AG20443 (cell line): ENCODE data around the gene KCNG2.

Experiments
- DNase-seq: peaks from one replicate; pipeline ENCODE4 v3.0.0; 2012; ENCODE audit warnings: low spot score, mixed read lengths

KCNG2 gene

DNA sequence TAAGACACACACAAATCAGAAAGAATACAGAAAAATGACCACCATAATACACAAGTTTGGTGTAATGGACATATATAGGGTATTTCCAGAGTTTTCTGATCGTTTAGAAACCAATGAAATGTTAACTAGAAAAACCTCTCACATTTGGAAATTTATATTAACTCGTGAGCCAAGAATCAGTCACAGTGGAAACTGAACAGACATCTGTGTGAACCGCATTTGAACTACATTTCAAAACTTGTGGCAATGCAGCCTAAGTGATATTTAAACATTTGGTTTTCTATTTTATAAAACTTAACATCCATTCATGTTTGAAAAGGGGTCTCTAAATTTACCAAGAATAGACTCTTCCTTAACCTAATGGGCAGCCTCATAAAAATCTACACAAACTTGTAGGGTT, 29.0 kb upstream of the KCNG2 start:
- no peak for DNase-seq

DNA sequence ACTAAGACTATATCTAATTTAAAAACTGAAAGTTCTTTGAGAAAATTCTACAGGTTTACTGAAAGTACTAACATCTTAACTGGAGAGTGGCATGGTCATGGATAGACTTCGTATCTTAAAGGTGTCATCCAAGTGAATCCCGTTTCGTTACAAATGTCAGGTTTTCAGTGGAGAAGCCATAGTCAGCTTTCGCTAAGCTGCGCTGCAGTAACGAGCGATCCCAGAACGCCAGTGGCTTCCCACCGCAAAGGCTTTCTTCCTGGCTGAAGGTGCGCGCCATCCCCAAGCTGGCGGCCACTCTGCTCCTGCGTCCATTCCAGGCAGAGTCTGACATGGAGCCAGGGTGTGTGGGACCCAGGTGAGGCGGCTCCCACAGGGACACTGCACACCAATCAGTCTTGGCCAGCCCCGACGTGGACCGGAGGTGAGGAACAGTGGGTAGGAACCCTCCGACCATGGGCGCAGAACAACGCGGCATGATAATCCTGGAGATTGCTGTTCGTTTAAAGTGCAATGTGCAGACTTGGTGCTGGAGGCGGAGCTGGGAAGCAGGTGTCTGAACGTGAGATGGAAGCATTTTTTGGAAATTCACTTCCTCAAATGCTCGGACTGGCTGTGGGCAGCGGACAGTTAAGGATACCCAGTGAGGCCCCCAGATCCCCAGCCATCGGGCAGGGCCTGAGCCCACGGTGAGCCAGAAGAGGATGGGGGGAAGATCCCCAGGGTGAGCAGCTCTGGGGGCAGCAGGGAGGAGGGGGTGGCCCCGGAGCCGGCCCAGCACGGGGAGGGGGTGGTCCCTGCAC, 27.8 kb upstream of the KCNG2 start:
- DNase-seq, result no peak

GRCh38 chr18:79770501-79770815, 27.3 kb upstream of the KCNG2 start:
- no peak for DNase-seq

DNA sequence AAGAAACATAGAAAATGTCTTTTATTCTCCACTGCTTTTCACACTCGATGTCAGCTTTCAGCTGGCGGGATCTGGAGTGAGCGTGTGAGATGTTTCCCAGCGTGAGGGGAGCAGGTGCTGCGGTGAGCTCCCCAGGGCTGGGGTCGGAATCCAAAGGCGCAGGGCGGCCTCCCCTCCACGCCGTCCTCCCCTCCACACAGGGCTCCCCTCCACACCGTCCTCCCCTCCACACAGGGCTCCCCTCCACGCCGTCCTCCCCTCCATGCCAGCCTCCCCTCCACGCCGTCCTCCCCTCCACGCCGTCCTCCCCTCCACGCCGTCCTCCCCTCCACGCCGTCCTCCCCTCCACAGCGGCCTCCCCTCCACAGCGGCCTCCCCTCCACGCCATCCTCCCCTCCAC, 26.9 kb upstream of the KCNG2 start:
- no peak for DNase-seq

DNA sequence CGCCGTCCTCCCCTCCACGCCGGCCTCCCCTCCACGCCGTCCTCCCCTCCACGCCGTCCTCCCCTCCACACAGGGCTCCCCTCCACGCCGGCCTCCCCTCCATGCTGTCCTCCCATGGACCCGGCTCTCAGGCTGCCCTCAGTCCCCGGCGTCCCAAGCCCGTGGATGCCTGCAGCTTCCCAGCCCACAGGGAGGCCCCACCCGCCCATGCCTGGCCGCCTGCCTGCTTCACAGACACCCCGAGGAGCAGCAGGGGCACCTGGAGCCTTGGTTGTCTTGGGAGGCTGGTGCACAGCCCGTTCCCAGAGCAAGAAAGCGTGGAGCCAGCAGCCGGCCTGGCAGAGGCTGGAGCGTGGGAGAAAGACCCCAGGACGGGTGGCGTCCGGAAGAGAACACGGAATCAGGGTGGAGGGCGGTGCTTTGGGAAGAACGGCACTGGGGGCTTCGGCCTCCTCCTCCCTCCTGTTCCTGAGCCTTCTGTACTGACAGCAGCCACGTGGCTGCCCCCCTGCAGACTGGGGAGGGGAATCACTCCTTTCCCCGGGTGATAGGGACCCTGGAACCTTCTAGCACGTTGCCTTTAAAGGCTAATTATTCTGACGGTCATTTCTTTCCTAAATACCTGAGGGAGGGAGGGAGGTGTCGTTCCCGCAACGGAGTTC, 26.2 kb upstream of the KCNG2 start:
- DNase-seq, result no peak

DNA sequence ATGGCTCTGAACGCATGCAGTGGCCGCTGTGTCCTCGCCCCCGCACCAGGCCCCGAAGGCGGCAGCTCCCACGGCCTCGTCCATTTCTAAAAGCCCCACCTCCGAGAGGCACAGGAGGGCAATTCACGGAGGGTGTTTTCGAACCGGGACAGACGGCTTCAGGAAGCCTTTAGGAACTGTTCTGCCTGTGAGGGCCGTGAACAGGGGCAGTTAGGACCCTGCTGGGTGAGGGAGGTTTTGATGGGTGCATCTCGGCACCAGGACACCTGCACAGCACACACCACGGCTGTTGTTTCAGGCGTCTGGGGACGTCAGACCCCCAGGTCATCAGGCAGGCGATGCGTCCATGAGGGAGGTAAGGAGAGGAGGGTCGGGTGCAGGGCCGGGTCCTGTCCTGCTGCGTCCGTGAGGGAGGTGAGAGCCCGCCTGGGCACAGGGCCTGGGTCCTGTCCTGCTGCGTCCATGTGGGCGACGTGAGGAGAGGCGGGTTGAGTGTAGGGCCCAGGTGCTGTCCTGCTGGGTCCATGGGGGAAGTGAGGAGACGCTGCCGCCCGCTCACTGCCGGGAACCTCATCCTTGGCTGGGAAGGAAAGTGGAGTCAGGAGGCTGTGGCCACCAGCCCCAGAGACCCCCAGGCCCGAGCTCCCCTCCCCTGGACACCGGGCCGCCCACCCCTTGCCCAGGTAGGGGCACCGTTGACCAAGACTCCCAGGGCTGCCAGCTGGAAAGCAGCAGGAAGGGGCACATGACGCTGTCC, 25.5 kb upstream of the KCNG2 start:
- DNase-seq, result no peak

GRCh38 chr18:79772865-79773696, 24.7 kb upstream of the KCNG2 start:
- DNase-seq, result no peak

DNA sequence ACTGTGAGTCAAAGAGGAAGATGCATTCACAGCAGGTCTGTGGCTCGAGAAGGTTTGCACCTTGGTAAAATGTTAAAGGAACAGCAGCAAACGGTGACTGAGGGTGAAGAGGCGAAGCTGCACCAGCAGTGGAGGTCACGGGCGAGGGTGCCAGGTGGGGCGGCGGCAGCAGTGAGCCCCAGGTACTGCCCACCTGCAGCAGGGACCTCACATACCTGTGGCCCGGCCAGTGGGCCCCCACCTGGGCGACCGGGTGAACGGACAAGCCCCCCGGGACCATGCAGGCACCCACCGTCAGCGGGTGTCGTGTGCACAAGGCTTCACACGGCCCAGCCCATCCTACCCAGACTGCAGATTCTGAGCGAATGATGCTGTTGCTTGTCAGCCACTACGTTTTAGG, 23.6 kb upstream of the KCNG2 start:
- DNase-seq, result no peak

GRCh38 chr18:79775441-79776221, 22.1 kb upstream of the KCNG2 start:
- no peak for DNase-seq

DNA sequence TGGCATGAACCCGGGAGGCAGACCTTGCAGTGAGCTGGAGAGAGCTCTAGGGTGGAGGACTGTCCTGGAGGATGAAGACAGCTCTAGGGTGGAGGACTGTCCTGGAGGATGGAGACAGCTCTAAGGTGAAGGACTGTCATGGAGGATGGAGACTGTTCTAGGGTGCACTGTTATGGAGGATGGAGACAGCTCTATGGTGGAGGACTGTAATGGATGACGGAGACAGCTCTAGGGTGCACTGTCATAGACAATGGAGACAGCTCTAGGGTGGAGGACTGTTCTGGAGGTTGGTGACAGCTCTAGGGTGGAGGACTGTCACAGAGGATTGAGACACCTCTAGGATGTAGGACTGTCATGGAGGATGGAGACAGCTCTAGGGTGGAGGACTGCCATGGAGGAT, 21.1 kb upstream of the KCNG2 start:
- no peak for DNase-seq

GRCh38 chr18:79778291-79778791, 19.4 kb upstream of the KCNG2 start:
- DNase-seq, result no peak

DNA sequence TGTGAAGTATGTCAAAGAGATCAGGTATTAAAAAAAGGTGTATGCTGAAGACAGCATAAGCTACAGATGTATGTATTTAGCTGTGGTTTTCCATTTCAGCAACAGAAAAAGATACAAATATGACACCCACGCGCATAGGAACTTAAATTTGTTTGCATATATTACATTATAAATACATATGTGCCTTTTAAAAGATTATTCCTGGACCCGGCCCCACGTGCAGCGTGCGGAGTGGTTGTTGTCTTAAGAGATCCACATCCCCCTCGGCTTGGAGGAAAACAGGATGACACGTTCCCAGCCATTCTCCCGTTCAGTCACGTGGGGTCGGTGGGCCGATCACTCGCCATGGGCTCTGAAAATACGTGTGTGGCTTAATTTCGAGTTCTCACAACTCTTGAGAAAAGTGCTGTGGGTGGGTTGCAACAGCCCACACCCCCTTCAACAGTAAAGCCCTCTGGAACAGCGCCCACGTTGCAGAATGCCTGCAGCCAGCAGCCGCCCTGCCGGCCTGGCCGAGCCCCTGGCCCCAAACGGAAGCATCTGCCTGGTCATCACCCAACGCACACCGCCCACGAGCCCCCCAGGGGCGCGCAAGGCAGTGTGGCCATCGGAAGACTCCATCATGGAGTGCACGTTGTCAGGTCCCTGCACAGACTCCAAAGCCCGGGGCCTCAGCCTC, 18.6 kb upstream of the KCNG2 start:
- DNase-seq, result no peak

GRCh38 chr18:79779700-79780190, 18.0 kb upstream of the KCNG2 start:
- no peak for DNase-seq

GRCh38 chr18:79780547-79780946, 17.2 kb upstream of the KCNG2 start:
- no peak for DNase-seq

- no peak for DNase-seq
Observed at GRCh38 chr18:79781331-79781941, 16.3 kb upstream of the KCNG2 start.

DNA sequence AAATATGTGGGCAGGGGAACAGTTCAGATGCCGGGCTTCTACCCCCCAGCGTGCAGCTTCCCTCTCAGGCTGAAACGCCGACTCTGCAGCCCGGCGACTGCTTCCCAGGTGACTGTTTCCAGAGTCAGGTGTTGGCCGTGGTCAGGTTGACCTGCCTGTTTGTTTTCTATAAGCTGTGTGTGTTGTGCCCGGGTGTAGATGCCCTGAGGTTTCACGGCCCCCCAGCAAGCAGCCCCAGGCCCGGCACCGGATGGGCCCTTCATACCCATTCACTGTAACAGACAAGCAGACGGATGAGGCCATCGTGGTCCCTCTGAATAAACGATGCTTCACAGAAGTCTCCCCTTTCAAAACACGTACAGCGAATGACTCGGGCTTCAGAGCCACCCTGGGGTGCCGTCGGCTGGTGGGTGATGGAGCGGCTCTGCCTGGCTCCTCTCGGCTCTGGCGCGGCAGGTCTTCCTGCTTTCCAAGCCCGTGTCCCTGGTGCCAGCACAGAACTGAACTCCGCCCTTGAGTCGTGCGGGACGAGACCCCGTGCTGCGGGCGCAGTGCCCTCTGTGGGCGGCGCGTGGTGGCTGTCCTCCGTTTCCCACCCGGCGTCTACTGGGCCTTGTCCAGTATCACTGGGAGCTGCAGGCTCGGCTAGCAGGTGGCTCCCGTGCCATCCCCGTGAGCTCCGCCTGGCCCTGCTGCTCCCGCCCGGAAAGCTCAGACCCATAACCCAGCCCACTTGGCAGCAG, 15.0 kb upstream of the KCNG2 start:
- DNase-seq, result no peak

- DNase-seq, result no peak
Observed at GRCh38 chr18:79784071-79784913, 13.4 kb upstream of the KCNG2 start.
